Fibroblast of lung (primary cell): ENCODE results near the gene MEI4. TPM values are rescaled to one million over a fixed set of nuclear protein-coding genes. Genes with fewer than 3 reads are reported as not detected.

ENCODE experiments used
- DNase-seq, 2 donors: peaks; one replicate each; pipeline versions ENCODE4 v3.0.0 to v3.0.0-alpha.2; 2010; ENCODE audit warnings: low read depth in 2 of 2
- H2AFZ ChIP-seq: 2 replicates; pipeline ENCODE4 v1.5.1; 2012; ENCODE audit warnings: low read length, control low read depth, inconsistent platforms
- H3K27ac ChIP-seq: 2 replicates; pipeline ENCODE4 v1.5.1; 2011; ENCODE audit warnings: low read length, control low read depth; ENCODE audit not compliant: insufficient read depth
- H3K27me3 ChIP-seq: 2 replicates; pipeline ENCODE4 v1.5.1; 2011; ENCODE audit warnings: mild to moderate bottlenecking, low read length; ENCODE audit not compliant: control insufficient read depth, insufficient read depth
- H3K36me3 ChIP-seq: 2 replicates; pipeline ENCODE4 v1.5.1; 2011; ENCODE audit warnings: low read length; ENCODE audit not compliant: control insufficient read depth, insufficient read depth
- H3K4me1 ChIP-seq: 2 replicates; pipeline ENCODE4 v1.5.1; 2011; ENCODE audit warnings: low read length; ENCODE audit not compliant: control insufficient read depth, insufficient read depth; ENCODE audit errors: extremely low read depth
- H3K4me2 ChIP-seq: 2 replicates; pipeline ENCODE4 v1.5.1; 2011; ENCODE audit warnings: low read length, control low read depth; ENCODE audit not compliant: insufficient read depth; ENCODE audit errors: extremely low read depth
- H3K4me3 ChIP-seq, 4 experiments: fragments of 200-600 bp in 1 of 4; sonication (generic) in 1 of 4; replicated peaks in 1 of 4; 2 replicates each; pipeline ENCODE4 v1.5.1; 2011 to 2016; ENCODE audit warnings: low read length in 4 of 4, low read depth in 3 of 4, mild to moderate bottlenecking in 3 of 4, control low read depth in 2 of 4, inconsistent platforms in 1 of 4, mixed read lengths in 1 of 4; ENCODE audit not compliant: insufficient read depth in 1 of 4; ENCODE audit errors: control extremely low read depth in 1 of 4
- H3K79me2 ChIP-seq: 2 replicates; pipeline ENCODE4 v1.5.1; 2012; ENCODE audit warnings: mild to moderate bottlenecking, low read length, inconsistent platforms; ENCODE audit not compliant: control insufficient read depth, insufficient read depth
- H3K9ac ChIP-seq: 2 replicates; pipeline ENCODE4 v1.5.1; 2011; ENCODE audit warnings: mild to moderate bottlenecking, low read length, control low read depth; ENCODE audit not compliant: insufficient read depth
- H3K9me3 ChIP-seq: 2 replicates; pipeline ENCODE4 v1.5.1; 2012; ENCODE audit warnings: low read depth, low read length; ENCODE audit not compliant: control insufficient read depth, insufficient read depth
- H4K20me1 ChIP-seq: 2 replicates; pipeline ENCODE4 v1.5.1; 2011; ENCODE audit warnings: low read length; ENCODE audit not compliant: control insufficient read depth, insufficient read depth; ENCODE audit errors: extremely low read depth
- CTCF ChIP-seq, 2 donors: IDR thresholded peaks in 1 of 2; conservative IDR thresholded peaks in 1 of 2; 1 replicate in 1 of 2; 2 replicates in 1 of 2; pipeline ENCODE4 v1.5.1; 2011 to 2012; ENCODE audit warnings: low read length in 2 of 2, control low read depth in 1 of 2, inconsistent platforms in 1 of 2, low read depth in 1 of 2, mild to moderate bottlenecking in 1 of 2
- EZH2 ChIP-seq: IDR thresholded peaks from 2 replicates; pipeline ENCODE4 v1.5.1; 2012; ENCODE audit warnings: low read length, control low read depth, mild to moderate bottlenecking; ENCODE audit errors: missing control alignments
- polyA plus RNA-seq, 2 donors: library from polyadenylated mRNA; depleted of rRNA in 1 of 2; stranded (reverse) in 1 of 2; unstranded in 1 of 2; fragments of >200 nt; gene quantifications; 2 replicates each; pipeline ENCODE4 v1.2.1, GENCODE V29; 2011 to 2012; ENCODE audit warnings: missing spikeins in 1 of 2
- total RNA-seq: library from RNA; depleted of rRNA; stranded (reverse); fragments of >200 nt; gene quantifications from 2 replicates; pipeline ENCODE4 v1.2.1, GENCODE V29; 2014

Gene MEI4
- total and polyA plus RNA-seq, 2 donors (not counting 1 experiment from before 2014, with no cell fraction given), result not detected

GRCh38 chr6:77656999-77657764 is 4.3 kb downstream of the MEI4 start:
- Histone ChIP-seq H3K9me3 (no peaks in the 10 kb centered on the region), H3K27me3 (no peaks in the 10 kb centered on the region), H3K4me2 (no peak overlapping the region), H3K27ac (no peak overlapping the region), H2AFZ (no peak overlapping the region), H3K4me1 (no peaks in the 10 kb centered on the region), H4K20me1 (no peaks in the 10 kb centered on the region), H3K9ac (no peak overlapping the region), H3K79me2 (no peaks in the 10 kb centered on the region), H3K4me3 (no peak overlapping the region), H3K36me3 (no peaks in the 10 kb centered on the region)
- TF ChIP-seq EZH2, result no peak
- no peak for TF ChIP-seq CTCF (conservative IDR thresholded peaks at IDR 0.05 in 1 of 2, IDR thresholded peaks at IDR 0.05 in 1 of 2; ENCODE audit: low read depth in 1 of 2, low read length in 2 of 2)
- no peak for DNase-seq

DNA sequence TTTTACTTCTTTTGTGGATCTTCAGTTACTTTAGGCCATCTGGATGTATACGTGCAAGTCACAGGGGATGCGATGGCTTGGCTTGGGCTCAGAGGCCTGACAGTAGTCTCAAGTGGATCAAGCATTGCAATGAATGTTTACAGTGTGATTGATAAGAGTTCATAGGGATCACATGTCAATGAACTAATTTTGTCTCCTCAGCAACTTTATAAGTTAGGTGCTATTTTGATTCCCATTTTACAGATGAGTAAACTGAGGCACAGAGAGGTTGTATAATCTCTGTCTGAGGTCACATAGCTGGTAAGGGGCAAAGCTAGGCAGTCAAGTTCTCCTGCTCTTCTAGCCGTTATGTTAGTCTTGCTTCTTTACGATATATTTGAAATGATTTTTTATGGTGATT is 13.5 kb downstream of the MEI4 start:
- H3K79me2 ChIP-seq, result no peaks in the 10 kb centered on the region
- TF ChIP-seq EZH2 (no peak), CTCF (conservative IDR thresholded peaks at IDR 0.05 in 1 of 2, IDR thresholded peaks at IDR 0.05 in 1 of 2; ENCODE audit: low read depth in 1 of 2, low read length in 2 of 2) (no peak)
- no peaks in the 10 kb centered on the region for H3K27me3 ChIP-seq
- no peak overlapping the region for H3K9ac ChIP-seq
- no peaks in the 10 kb centered on the region for H4K20me1 ChIP-seq
- H3K4me2 ChIP-seq, result no peak overlapping the region
- H3K27ac ChIP-seq, result no peak overlapping the region
- no peak overlapping the region for H3K4me3 ChIP-seq
- H3K9me3 ChIP-seq, result no peaks in the 10 kb centered on the region
- H3K36me3 ChIP-seq, result no peaks in the 10 kb centered on the region
- H2AFZ ChIP-seq, result no peak overlapping the region
- H3K4me1 ChIP-seq, result no peaks in the 10 kb centered on the region
- DNase-seq, result no peak

DNA sequence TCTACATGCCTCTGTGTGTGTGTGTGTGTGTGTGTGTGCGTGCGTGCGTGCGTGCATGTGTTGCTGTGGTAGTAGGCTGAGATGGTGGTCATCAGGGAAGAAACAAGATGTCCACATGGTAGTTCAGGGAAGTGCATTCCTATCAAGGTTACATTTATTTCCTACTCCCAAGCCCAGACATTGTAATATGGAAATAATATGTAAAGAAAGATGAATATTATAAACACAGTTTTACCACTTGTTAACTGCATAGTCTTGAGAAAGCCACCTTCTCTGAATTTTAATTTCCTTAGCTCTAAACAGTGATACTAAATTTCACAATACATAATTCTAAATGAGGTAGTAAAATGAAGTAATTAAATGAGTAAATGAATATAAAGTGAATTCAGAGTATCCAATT is 14.0 kb downstream of the MEI4 start:
- H4K20me1 ChIP-seq, result no peaks in the 10 kb centered on the region
- no peak overlapping the region for H3K4me3 ChIP-seq
- no peak overlapping the region for H2AFZ ChIP-seq
- no peak overlapping the region for H3K27ac ChIP-seq
- no peaks in the 10 kb centered on the region for H3K79me2 ChIP-seq
- H3K4me1 ChIP-seq, result no peaks in the 10 kb centered on the region
- no peak overlapping the region for H3K4me2 ChIP-seq
- DNase-seq, result no peak
- TF ChIP-seq EZH2 (no peak), CTCF (conservative IDR thresholded peaks at IDR 0.05 in 1 of 2, IDR thresholded peaks at IDR 0.05 in 1 of 2; ENCODE audit: low read depth in 1 of 2, low read length in 2 of 2) (no peak)
- H3K36me3 ChIP-seq, result no peaks in the 10 kb centered on the region
- no peaks in the 10 kb centered on the region for H3K27me3 ChIP-seq
- no peak overlapping the region for H3K9ac ChIP-seq
- H3K9me3 ChIP-seq, result no peaks in the 10 kb centered on the region
